BJ (cell line): ENCODE data around the gene TADA1. TPM values are rescaled to one million over a fixed set of nuclear protein-coding genes. Genes with fewer than 3 reads are reported as not detected.

Source experiments
- CTCF ChIA-PET: fragments of 350-600 bp; formaldehyde crosslinking; extraction: SDS; loops from one replicate; lab custom pipeline; 2021; ENCODE audit warnings: antibody characterized with exemption, inconsistent platforms; lab: Yijun Ruan, JAX
- POLR2A ChIA-PET: fragments of 300-600 bp; sonication (Branson Sonifier 250); formaldehyde crosslinking; extraction: SDS; loops from one replicate; lab custom pipeline; 2021; ENCODE audit warnings: antibody characterized with exemption; lab: Charles Lee
- DNase-seq: peaks from one replicate; pipeline ENCODE4 v3.0.0-alpha.2; 2011; ENCODE audit warnings: low read depth
- H3K27me3 ChIP-seq: 2 replicates; pipeline ENCODE4 v1.6.0; 2011; ENCODE audit warnings: low read length; ENCODE audit not compliant: control insufficient read depth, insufficient read depth
- H3K36me3 ChIP-seq: 2 replicates; pipeline ENCODE4 v1.5.1; 2011; ENCODE audit warnings: low read length; ENCODE audit not compliant: control insufficient read depth, insufficient read depth
- H3K4me3 ChIP-seq: 2 replicates; pipeline ENCODE4 v1.5.1; 2011; ENCODE audit warnings: low read depth, mild to moderate bottlenecking, control low read depth, low read length
- CTCF ChIP-seq: IDR thresholded peaks from 2 replicates; pipeline ENCODE4 v1.5.1; 2011; ENCODE audit warnings: low read depth, mild to moderate bottlenecking, control low read depth, inconsistent platforms, low read length, moderate library complexity; ENCODE audit not compliant: insufficient read depth
- polyA plus RNA-seq: library from polyadenylated mRNA; depleted of rRNA; stranded (reverse); fragments of >200 nt; gene quantifications from 2 replicates; pipeline ENCODE4 v1.2.3, GENCODE V29; 2011

The TADA1 gene
- polyA plus RNA-seq, 1 experiment = 6.6 TPM

DNA sequence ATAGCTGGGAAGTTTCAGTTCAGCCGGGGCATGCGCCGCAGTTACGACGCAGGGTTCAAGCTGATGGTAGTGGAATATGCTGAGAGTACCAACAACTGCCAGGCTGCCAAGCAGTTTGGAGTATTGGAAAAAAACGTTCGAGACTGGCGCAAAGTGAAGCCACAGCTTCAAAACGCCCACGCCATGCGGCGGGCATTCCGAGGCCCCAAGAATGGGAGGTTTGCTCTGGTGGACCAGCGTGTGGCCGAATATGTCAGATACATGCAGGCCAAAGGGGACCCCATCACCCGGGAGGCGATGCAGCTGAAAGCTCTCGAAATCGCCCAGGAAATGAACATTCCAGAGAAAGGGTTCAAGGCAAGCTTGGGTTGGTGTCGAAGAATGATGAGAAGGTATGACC lies 26.9 kb downstream of the TADA1 start:
- POLR2A ChIA-PET = no interaction called here
- CTCF ChIA-PET = no interaction called here
- H3K36me3 ChIP-seq = peaks cover 29% of the 10 kb centered on the region

DNA sequence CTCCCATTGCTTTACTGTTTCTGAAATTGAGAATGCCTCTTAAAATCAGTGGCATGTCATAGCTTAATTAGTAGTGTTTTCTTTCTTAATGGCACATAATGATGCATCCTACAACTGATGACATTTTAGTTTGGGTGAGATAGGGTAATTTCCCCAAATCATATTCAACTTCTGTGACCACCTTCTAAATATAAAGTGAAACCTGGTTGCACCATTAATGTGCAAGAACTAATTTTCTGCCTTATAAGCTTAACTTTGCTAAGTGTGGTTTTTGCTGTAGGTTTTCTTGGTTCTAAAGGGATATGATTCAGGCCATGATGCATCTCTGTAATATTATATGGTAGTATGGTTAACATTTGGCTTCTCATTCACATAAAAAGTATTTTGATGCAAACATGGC lies 27.9 kb downstream of the TADA1 start:
- TF ChIP-seq CTCF = no peak
- ChIA-PET CTCF (no interaction called here), POLR2A (no interaction called here)
- Histone ChIP-seq H3K4me3 (no peak overlapping the region), H3K36me3 (peaks cover 31% of the 10 kb centered on the region), H3K27me3 (no peaks in the 10 kb centered on the region)
- no peak for DNase-seq

More for the DNA sequence above, 26.9 kb downstream of the TADA1 start:
- no peak for TF ChIP-seq CTCF
- DNase-seq = no peak
- no peaks in the 10 kb centered on the region for H3K27me3 ChIP-seq
- no peak overlapping the region for H3K4me3 ChIP-seq

DNA sequence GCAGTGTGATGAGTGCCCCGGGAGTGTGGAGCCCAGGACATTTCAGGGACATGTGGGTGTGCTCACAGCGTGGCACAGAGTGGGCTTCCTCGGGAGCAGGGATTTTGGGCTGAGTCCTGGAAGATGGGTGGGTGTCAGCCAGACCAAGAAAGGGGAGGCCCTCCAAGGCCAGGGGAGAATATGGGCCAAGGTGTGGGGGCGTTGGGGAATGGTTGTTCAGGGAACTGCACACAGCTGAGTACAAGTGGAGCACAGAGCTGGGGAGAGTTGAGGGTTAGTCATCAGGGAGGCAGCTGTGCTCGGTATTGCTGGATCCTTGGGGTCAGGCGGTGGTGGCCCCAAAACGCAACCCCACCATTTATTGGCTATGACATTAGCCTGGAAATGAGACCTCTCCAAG lies 31.3 kb downstream of the TADA1 start:
- Histone ChIP-seq H3K27me3 (no peaks in the 10 kb centered on the region), H3K36me3 (peaks cover 36% of the 10 kb centered on the region), H3K4me3 (no peak overlapping the region)
- ChIA-PET POLR2A (no interaction called here), CTCF (no interaction called here)
- no peak for TF ChIP-seq CTCF
- DNase-seq = no peak

GRCh38 chr1:166843769-166844596 lies 32.1 kb downstream of the TADA1 start:
- H3K4me3 ChIP-seq = no peak overlapping the region
- ChIA-PET CTCF (no interaction called here), POLR2A (interaction anchor here (0.6 kb wide), 1 partner anchor 9 kb away, joined by 4 read pairs; no protein-coding TSS in a partner anchor)
- no peaks in the 10 kb centered on the region for H3K27me3 ChIP-seq
- peaks cover 30% of the 10 kb centered on the region for H3K36me3 ChIP-seq
- no peak for TF ChIP-seq CTCF
- DNase-seq = no peak

- peaks cover 28% of the 10 kb centered on the region for H3K36me3 ChIP-seq
- H3K4me3 ChIP-seq = no peak overlapping the region
- no peak for DNase-seq
- POLR2A ChIA-PET = interaction anchor here (0.6 kb wide), 1 partner anchor 10 kb away, joined by 4 read pairs; no protein-coding TSS in a partner anchor
- no peak for TF ChIP-seq CTCF
- no peaks in the 10 kb centered on the region for H3K27me3 ChIP-seq
- CTCF ChIA-PET = no interaction called here
Observed at GRCh38 chr1:166843322-166843721, 32.7 kb downstream of the TADA1 start.
